ENCODE data around the gene TSKS. TPM values are rescaled to one million over a fixed set of nuclear protein-coding genes. Genes with fewer than 3 reads are reported as not detected.

The TSKS gene
- total RNA-seq, 1 donor from 2014 or later = not detected

DNA sequence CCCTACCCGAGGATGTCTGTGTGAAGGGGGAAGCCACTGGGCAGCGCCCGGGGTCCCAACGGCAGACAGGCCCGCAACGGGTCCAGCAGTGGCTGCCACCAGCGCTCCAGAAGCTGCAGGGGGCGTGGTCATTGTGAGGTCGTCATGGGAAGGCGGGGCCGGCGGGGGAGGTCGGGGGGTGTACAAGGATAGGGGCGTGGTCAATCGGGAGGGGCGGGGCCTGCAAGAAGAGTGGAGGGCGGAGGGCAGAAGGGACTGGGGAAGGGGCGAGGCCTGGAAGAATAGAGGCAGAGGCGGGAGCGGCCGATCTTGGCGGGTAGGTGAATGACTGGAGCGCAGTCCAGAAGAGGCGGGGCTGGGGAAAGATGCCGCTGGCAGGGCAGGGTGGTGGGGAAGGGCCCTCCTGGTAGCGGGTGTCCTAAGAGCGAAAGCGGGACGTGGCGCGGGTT is 45.6 kb upstream of the TSKS start:
- Mint-ChIP-seq H3K9me3 (no peaks in the 10 kb centered on the region), H3K4me3 (peak overlapping the region; percentile 98)

DNA sequence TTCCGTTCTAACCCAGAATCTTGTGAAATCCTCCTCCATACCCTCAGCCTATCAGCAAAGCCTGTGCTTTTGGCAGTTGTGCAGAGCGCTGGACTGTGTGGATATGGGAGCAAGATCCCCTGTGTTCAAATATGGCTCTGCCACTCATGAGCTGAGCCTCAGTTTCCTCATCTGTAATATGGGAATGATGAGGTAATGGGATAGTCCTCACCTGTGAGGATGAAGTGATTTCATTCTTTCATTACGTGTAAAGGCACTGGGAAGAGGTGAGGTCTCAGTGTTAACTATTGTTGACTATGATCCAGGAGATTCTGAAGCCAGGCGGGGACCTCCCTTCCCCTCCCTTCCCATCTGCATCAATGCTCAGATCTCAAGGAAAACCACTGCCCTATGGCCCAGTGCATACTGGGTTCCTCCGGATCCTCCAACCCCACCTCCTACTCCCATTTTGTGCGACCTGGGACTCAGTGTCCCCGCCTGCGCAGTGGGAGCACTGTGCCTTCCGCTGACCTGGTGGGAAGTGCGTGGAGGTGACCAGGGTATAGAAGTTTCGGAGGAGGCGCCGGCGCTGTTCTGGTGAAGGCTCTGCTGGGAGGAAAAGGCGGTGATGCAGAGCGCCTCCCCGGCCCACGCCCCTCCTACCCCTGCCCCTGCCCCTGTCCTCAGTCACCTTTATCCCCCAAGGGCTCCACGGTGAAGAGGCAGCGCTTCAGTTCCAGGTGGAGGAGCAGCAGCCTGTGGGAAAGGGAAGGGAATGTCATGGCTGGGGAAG is 45.0 kb upstream of the TSKS start:
- TF ChIP-seq, protein P1, sequence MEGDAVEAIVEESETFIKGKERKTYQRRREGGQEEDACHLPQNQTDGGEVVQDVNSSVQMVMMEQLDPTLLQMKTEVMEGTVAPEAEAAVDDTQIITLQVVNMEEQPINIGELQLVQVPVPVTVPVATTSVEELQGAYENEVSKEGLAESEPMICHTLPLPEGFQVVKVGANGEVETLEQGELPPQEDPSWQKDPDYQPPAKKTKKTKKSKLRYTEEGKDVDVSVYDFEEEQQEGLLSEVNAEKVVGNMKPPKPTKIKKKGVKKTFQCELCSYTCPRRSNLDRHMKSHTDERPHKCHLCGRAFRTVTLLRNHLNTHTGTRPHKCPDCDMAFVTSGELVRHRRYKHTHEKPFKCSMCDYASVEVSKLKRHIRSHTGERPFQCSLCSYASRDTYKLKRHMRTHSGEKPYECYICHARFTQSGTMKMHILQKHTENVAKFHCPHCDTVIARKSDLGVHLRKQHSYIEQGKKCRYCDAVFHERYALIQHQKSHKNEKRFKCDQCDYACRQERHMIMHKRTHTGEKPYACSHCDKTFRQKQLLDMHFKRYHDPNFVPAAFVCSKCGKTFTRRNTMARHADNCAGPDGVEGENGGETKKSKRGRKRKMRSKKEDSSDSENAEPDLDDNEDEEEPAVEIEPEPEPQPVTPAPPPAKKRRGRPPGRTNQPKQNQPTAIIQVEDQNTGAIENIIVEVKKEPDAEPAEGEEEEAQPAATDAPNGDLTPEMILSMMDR (conservative IDR thresholded peaks at IDR 0.05) = no peak
- DNase-seq (ENCODE audit: low read depth, low spot score) = no peak
- H3K9me3 Mint-ChIP-seq = no peaks in the 10 kb centered on the region
- peaks cover 5% of the 10 kb centered on the region for H3K36me3 Mint-ChIP-seq (ENCODE audit: low read depth)
- H3K4me1 Mint-ChIP-seq = peaks cover 31% of the 10 kb centered on the region
- no peaks in the 10 kb centered on the region for H3K27me3 Mint-ChIP-seq (ENCODE audit: low read depth)
- no peak overlapping the region for H3K27ac Mint-ChIP-seq (ENCODE audit: unreplicated experiment)
- peak overlapping the region; percentile 98 for H3K4me3 Mint-ChIP-seq

More for the DNA sequence above, 45.6 kb upstream of the TSKS start:
- Mint-ChIP-seq H3K4me1 (peaks cover 37% of the 10 kb centered on the region), H3K36me3 (ENCODE audit: low read depth) (peaks cover 5% of the 10 kb centered on the region), H3K27me3 (ENCODE audit: low read depth) (no peaks in the 10 kb centered on the region), H3K27ac (ENCODE audit: unreplicated experiment) (peak overlapping the region; percentile 87)
- TF ChIP-seq, protein P1 (conservative IDR thresholded peaks at IDR 0.05) = no peak
- peak; percentile 98 for DNase-seq (ENCODE audit: low read depth, low spot score)

DNA sequence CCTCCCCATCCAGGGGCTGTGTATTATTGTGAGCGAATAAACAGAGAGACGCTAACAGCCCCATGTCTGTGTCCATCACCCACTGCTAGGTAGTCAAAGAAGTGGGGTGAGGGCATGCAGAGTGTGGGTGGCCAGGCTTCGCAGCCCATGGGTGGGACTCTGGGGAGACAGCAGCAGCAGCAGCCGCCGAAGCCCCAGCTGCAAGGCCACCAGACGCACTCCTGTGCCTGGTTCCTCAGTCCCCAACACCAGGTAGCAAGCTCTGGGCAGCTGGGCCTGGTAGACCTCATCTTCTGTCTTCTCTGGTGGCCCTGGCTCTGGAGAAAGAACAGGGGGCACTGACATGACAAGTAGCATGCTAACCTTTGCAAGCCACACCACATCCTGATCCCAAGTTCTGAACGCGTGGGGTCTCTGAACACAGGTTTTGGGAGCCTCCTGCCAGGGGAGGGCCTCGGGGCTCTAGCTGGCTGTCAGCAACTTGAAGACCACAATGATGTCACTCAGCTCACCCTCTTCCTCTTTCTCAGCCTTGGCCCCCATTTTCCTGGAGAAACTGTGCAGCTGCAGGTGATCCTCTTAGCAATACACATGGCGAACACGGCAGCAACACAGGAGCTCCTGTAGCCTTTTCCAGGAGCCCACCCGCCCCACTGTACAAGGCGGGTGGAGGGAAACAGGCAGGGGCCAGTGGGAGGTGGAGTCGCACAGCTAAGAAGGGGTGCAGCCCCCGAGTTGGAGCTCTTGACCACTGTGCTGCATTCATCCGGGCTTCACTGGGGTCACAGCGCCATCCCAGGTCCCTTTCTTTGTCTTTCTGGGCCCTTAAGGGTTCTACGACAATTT is 44.2 kb upstream of the TSKS start:
- Mint-ChIP-seq H3K4me1 (peaks cover 25% of the 10 kb centered on the region), H3K4me3 (peak overlapping the region; percentile 51), H3K36me3 (ENCODE audit: low read depth) (peaks cover 5% of the 10 kb centered on the region), H3K9me3 (no peaks in the 10 kb centered on the region), H3K27me3 (ENCODE audit: low read depth) (no peaks in the 10 kb centered on the region), H3K27ac (ENCODE audit: unreplicated experiment) (peak overlapping the region; percentile 27)
- TF ChIP-seq, protein P1 (conservative IDR thresholded peaks at IDR 0.05) = no peak
- DNase-seq (ENCODE audit: low read depth, low spot score) = no peak

DNA sequence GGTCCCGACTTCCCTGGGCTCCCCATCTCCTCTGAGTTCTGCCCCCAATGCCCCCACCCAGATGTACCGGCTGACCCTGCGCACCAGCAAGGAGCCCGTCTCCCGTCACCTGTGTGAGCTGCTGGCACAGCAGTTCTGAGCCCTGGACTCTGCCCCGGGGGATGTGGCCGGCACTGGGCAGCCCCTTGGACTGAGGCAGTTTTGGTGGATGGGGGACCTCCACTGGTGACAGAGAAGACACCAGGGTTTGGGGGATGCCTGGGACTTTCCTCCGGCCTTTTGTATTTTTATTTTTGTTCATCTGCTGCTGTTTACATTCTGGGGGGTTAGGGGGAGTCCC is 43.5 kb upstream of the TSKS start:
- Mint-ChIP-seq H3K36me3 (ENCODE audit: low read depth) (peaks cover 5% of the 10 kb centered on the region), H3K27me3 (ENCODE audit: low read depth) (no peaks in the 10 kb centered on the region), H3K9me3 (no peaks in the 10 kb centered on the region), H3K27ac (ENCODE audit: unreplicated experiment) (no peak overlapping the region), H3K4me3 (peak overlapping the region; percentile 38), H3K4me1 (peaks cover 23% of the 10 kb centered on the region)
- no peak for DNase-seq (ENCODE audit: low read depth, low spot score)
- TF ChIP-seq, protein P1 (conservative IDR thresholded peaks at IDR 0.05) = no peak

DNA sequence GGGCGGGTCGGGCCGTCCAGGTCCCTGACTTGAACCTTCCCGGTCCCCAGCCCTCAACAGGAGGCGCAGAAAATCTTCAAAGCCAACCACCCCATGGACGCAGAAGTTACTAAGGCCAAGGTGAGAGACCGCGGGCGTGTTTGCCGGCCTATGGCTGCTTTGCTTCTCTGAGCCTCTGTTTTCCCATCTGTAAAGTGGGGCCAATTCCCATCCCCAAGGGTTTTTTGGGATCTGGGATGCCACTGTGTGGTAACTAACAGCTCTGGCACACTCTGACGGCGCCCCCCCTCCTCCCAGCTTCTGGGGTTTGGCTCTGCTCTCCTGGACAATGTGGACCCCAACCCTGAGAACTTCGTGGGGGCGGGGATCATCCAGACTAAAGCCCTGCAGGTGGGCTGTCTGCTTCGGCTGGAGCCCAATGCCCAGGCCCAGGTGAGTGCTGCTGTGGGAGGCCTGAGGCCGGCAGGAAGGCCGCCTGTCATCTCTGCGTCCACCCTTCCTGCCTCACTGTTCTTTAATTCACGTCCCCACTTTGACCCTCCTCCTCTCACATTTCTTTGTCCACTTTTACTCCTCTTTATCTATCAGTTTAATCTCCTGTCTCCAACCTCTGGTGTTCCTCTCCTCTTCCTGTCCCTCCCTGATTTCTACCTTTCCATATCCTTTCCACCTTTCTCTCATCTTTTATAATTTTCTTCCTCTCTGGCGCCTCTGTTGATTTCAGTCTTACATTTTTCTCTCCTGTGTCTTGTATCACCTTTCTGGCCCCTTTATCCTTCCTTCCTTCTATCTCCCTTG is 42.9 kb upstream of the TSKS start:
- H3K4me1 Mint-ChIP-seq = peaks cover 23% of the 10 kb centered on the region
- H3K27ac Mint-ChIP-seq (ENCODE audit: unreplicated experiment) = no peak overlapping the region
- TF ChIP-seq, protein P1 (conservative IDR thresholded peaks at IDR 0.05) = no peak
- no peak for DNase-seq (ENCODE audit: low read depth, low spot score)
- H3K4me3 Mint-ChIP-seq = peak overlapping the region; percentile 38
- no peaks in the 10 kb centered on the region for H3K9me3 Mint-ChIP-seq
- no peaks in the 10 kb centered on the region for H3K27me3 Mint-ChIP-seq (ENCODE audit: low read depth)
- H3K36me3 Mint-ChIP-seq (ENCODE audit: low read depth) = peaks cover 5% of the 10 kb centered on the region
